Fibroblast of lung (primary cell): Measurements from ENCODE around the gene COPB1. TPM values are rescaled to one million over a fixed set of nuclear protein-coding genes. Genes with fewer than 3 reads are reported as not detected.

ENCODE experiments used
- DNase-seq, 2 donors: peaks; one replicate each; pipeline versions ENCODE4 v3.0.0 to v3.0.0-alpha.2; 2010; ENCODE audit warnings: low read depth in 2 of 2
- H2AFZ ChIP-seq: 2 replicates; pipeline ENCODE4 v1.5.1; 2012; ENCODE audit warnings: low read length, control low read depth, inconsistent platforms
- H3K27ac ChIP-seq: 2 replicates; pipeline ENCODE4 v1.5.1; 2011; ENCODE audit warnings: low read length, control low read depth; ENCODE audit not compliant: insufficient read depth
- H3K27me3 ChIP-seq: 2 replicates; pipeline ENCODE4 v1.5.1; 2011; ENCODE audit warnings: mild to moderate bottlenecking, low read length; ENCODE audit not compliant: control insufficient read depth, insufficient read depth
- H3K36me3 ChIP-seq: 2 replicates; pipeline ENCODE4 v1.5.1; 2011; ENCODE audit warnings: low read length; ENCODE audit not compliant: control insufficient read depth, insufficient read depth
- H3K4me1 ChIP-seq: 2 replicates; pipeline ENCODE4 v1.5.1; 2011; ENCODE audit warnings: low read length; ENCODE audit not compliant: control insufficient read depth, insufficient read depth; ENCODE audit errors: extremely low read depth
- H3K4me2 ChIP-seq: 2 replicates; pipeline ENCODE4 v1.5.1; 2011; ENCODE audit warnings: low read length, control low read depth; ENCODE audit not compliant: insufficient read depth; ENCODE audit errors: extremely low read depth
- H3K4me3 ChIP-seq, 4 experiments: fragments of 200-600 bp in 1 of 4; sonication (generic) in 1 of 4; replicated peaks in 1 of 4; 2 replicates each; pipeline ENCODE4 v1.5.1; 2011 to 2016; ENCODE audit warnings: low read length in 4 of 4, low read depth in 3 of 4, mild to moderate bottlenecking in 3 of 4, control low read depth in 2 of 4, inconsistent platforms in 1 of 4, mixed read lengths in 1 of 4; ENCODE audit not compliant: insufficient read depth in 1 of 4; ENCODE audit errors: control extremely low read depth in 1 of 4
- H3K79me2 ChIP-seq: 2 replicates; pipeline ENCODE4 v1.5.1; 2012; ENCODE audit warnings: mild to moderate bottlenecking, low read length, inconsistent platforms; ENCODE audit not compliant: control insufficient read depth, insufficient read depth
- H3K9ac ChIP-seq: 2 replicates; pipeline ENCODE4 v1.5.1; 2011; ENCODE audit warnings: mild to moderate bottlenecking, low read length, control low read depth; ENCODE audit not compliant: insufficient read depth
- H3K9me3 ChIP-seq: 2 replicates; pipeline ENCODE4 v1.5.1; 2012; ENCODE audit warnings: low read depth, low read length; ENCODE audit not compliant: control insufficient read depth, insufficient read depth
- H4K20me1 ChIP-seq: 2 replicates; pipeline ENCODE4 v1.5.1; 2011; ENCODE audit warnings: low read length; ENCODE audit not compliant: control insufficient read depth, insufficient read depth; ENCODE audit errors: extremely low read depth
- EZH2 ChIP-seq: IDR thresholded peaks from 2 replicates; pipeline ENCODE4 v1.5.1; 2012; ENCODE audit warnings: low read length, control low read depth, mild to moderate bottlenecking; ENCODE audit errors: missing control alignments
- polyA plus RNA-seq, 2 donors: library from polyadenylated mRNA; depleted of rRNA in 1 of 2; stranded (reverse) in 1 of 2; unstranded in 1 of 2; fragments of >200 nt; gene quantifications; 2 replicates each; pipeline ENCODE4 v1.2.1, GENCODE V29; 2011 to 2012; ENCODE audit warnings: missing spikeins in 1 of 2
- total RNA-seq: library from RNA; depleted of rRNA; stranded (reverse); fragments of >200 nt; gene quantifications from 2 replicates; pipeline ENCODE4 v1.2.1, GENCODE V29; 2014
- TF ChIP-seq, protein P1 (sequence below), 2 donors: IDR thresholded peaks in 1 of 2; conservative IDR thresholded peaks in 1 of 2; 1 replicate in 1 of 2; 2 replicates in 1 of 2; pipeline ENCODE4 v1.5.1; 2011 to 2012; ENCODE audit warnings: low read length in 2 of 2, control low read depth in 1 of 2, inconsistent platforms in 1 of 2, low read depth in 1 of 2, mild to moderate bottlenecking in 1 of 2

The COPB1 gene
- total and polyA plus RNA-seq, 2 donors (not counting 1 experiment from before 2014, with no cell fraction given) = 264 to 292 TPM

DNA sequence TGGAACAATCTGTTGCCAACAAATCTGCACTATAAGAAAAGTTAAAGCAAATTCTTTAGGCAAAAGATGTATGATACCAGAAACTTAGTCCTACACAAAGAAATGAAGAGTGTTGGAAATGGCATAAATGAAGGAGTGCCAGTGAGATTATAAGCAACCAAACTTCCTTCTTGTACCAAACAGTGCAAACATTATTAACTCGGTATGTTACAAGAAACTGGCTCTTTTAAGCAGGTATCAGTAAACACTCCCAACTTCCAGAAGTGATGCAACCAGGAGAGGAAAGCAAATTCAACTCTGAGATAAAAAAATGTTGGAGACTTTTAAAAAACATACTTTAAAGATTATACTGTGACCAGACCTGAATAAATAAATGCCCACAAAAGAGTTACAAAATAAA lies 28.5 kb downstream of the COPB1 start:
- Histone ChIP-seq H3K9me3 (no peaks in the 10 kb centered on the region), H3K9ac (no peak overlapping the region), H3K79me2 (no peaks in the 10 kb centered on the region), H3K36me3 (peaks cover 14% of the 10 kb centered on the region), H3K27me3 (no peaks in the 10 kb centered on the region), H3K4me1 (no peaks in the 10 kb centered on the region), H2AFZ (no peak overlapping the region), H4K20me1 (peaks cover 1% of the 10 kb centered on the region), H3K4me2 (no peak overlapping the region), H3K27ac (no peak overlapping the region), H3K4me3 (no peak overlapping the region)
- no peak for DNase-seq
- TF ChIP-seq, protein P1, sequence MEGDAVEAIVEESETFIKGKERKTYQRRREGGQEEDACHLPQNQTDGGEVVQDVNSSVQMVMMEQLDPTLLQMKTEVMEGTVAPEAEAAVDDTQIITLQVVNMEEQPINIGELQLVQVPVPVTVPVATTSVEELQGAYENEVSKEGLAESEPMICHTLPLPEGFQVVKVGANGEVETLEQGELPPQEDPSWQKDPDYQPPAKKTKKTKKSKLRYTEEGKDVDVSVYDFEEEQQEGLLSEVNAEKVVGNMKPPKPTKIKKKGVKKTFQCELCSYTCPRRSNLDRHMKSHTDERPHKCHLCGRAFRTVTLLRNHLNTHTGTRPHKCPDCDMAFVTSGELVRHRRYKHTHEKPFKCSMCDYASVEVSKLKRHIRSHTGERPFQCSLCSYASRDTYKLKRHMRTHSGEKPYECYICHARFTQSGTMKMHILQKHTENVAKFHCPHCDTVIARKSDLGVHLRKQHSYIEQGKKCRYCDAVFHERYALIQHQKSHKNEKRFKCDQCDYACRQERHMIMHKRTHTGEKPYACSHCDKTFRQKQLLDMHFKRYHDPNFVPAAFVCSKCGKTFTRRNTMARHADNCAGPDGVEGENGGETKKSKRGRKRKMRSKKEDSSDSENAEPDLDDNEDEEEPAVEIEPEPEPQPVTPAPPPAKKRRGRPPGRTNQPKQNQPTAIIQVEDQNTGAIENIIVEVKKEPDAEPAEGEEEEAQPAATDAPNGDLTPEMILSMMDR (conservative IDR thresholded peaks at IDR 0.05 in 1 of 2, IDR thresholded peaks at IDR 0.05 in 1 of 2; ENCODE audit: low read depth in 1 of 2, low read length in 2 of 2) = no peak
- no peak for TF ChIP-seq EZH2

GRCh38 chr11:14463623-14464022 lies 36.0 kb downstream of the COPB1 start:
- Histone ChIP-seq H3K36me3 (peaks cover 26% of the 10 kb centered on the region), H3K79me2 (no peaks in the 10 kb centered on the region), H3K4me2 (no peak overlapping the region), H4K20me1 (no peaks in the 10 kb centered on the region), H3K9ac (no peak overlapping the region), H2AFZ (no peak overlapping the region), H3K27ac (no peak overlapping the region), H3K9me3 (no peaks in the 10 kb centered on the region), H3K4me1 (no peaks in the 10 kb centered on the region), H3K4me3 (no peak overlapping the region), H3K27me3 (no peaks in the 10 kb centered on the region)
- no peak for DNase-seq
- TF ChIP-seq, protein P1 (conservative IDR thresholded peaks at IDR 0.05 in 1 of 2, IDR thresholded peaks at IDR 0.05 in 1 of 2; ENCODE audit: low read depth in 1 of 2, low read length in 2 of 2) = no peak
- no peak for TF ChIP-seq EZH2

DNA sequence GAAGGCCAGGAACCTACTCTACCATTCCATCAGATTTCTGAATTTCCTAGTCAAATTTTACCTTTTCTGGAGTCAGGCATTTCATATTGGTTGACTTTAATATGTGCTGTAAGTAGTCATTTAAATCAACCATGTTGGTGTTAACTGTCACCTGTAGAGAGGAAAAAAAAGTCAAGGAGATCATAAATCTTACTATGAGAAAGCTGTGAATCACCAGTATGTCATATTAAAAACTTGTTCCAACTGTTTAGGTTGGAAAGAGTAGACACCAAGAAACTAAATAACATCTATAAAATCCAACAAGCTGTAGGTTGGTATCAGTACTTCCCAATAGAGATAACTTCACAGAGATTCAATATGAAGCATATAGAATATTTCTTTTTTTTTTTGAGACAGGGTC lies 39.5 kb downstream of the COPB1 start:
- Histone ChIP-seq H3K9me3 (no peaks in the 10 kb centered on the region), H3K27me3 (no peaks in the 10 kb centered on the region), H3K79me2 (no peaks in the 10 kb centered on the region), H3K4me2 (no peak overlapping the region), H3K27ac (no peak overlapping the region), H2AFZ (no peak overlapping the region), H3K36me3 (peaks cover 18% of the 10 kb centered on the region), H3K4me3 (no peak overlapping the region), H4K20me1 (no peaks in the 10 kb centered on the region), H3K4me1 (no peaks in the 10 kb centered on the region), H3K9ac (no peak overlapping the region)
- TF ChIP-seq, protein P1 (conservative IDR thresholded peaks at IDR 0.05 in 1 of 2, IDR thresholded peaks at IDR 0.05 in 1 of 2; ENCODE audit: low read depth in 1 of 2, low read length in 2 of 2) = no peak
- TF ChIP-seq EZH2 = no peak
- no peak for DNase-seq
